Measurements from ENCODE around the gene NKAIN2.

Gene NKAIN2

GRCh38 chr6:124769811-124770544 is 966.3 kb downstream of the NKAIN2 start:
- no peak for DNase-seq (ENCODE audit: low read depth)
- no peak overlapping the region for H3K4me3 ChIP-seq (ENCODE audit: control insufficient read depth, low read depth, low read length)
- TF ChIP-seq, protein P1, sequence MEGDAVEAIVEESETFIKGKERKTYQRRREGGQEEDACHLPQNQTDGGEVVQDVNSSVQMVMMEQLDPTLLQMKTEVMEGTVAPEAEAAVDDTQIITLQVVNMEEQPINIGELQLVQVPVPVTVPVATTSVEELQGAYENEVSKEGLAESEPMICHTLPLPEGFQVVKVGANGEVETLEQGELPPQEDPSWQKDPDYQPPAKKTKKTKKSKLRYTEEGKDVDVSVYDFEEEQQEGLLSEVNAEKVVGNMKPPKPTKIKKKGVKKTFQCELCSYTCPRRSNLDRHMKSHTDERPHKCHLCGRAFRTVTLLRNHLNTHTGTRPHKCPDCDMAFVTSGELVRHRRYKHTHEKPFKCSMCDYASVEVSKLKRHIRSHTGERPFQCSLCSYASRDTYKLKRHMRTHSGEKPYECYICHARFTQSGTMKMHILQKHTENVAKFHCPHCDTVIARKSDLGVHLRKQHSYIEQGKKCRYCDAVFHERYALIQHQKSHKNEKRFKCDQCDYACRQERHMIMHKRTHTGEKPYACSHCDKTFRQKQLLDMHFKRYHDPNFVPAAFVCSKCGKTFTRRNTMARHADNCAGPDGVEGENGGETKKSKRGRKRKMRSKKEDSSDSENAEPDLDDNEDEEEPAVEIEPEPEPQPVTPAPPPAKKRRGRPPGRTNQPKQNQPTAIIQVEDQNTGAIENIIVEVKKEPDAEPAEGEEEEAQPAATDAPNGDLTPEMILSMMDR (conservative IDR thresholded peaks at IDR 0.05; ENCODE audit: control insufficient read depth, insufficient read depth, low read depth, low read length), result no peak

DNA sequence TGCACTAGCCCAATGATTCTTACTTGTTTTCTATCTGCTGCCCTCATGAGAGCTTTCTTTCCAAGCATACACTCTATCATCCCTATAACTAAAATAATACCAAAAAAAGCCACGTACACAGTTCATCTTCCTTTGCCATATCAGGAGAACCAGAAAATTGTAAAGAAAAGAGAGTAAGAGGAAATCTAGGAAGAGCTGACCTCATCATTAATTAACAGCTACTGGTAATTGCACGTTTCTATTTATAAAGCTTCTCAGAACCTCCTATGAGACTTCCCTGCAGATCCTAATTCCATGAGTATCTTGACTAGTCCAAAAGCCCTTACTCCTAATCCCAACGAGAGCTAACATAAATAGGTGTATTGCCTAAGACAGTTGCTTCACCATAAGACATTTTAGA is 967.1 kb downstream of the NKAIN2 start:
- DNase-seq (ENCODE audit: low read depth), result no peak
- TF ChIP-seq, protein P1 (conservative IDR thresholded peaks at IDR 0.05; ENCODE audit: control insufficient read depth, insufficient read depth, low read depth, low read length), result no peak
- H3K4me3 ChIP-seq (ENCODE audit: control insufficient read depth, low read depth, low read length), result no peak overlapping the region

DNA sequence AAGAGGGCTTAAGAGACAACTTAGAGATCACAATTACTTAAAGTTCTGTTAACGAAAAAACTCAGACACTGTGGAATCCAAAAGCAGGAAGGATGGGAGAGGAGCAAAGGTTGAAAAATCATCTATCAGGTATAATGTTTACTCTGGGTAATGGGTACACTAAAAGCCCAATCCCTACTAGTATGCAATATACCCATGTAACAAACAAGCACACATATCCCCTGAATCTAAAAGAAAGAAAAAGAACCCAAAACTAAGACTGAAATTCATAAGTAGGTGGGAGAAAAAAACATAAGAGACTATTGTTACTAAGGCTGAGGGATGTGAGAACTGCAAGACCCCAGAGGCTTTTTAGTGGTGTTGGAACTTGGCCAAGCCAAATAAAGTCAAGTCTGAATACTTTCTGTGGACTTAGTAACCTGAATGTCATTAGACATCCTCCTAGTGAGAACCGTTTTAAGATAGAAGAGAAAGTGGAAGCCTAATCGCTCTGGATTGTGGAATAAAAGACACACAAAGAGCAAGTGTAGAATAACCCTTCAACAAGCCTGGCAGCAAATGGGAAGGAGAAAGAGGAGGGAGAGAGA is 969.2 kb downstream of the NKAIN2 start:
- no peak for DNase-seq (ENCODE audit: low read depth)
- TF ChIP-seq, protein P1 (conservative IDR thresholded peaks at IDR 0.05; ENCODE audit: control insufficient read depth, insufficient read depth, low read depth, low read length), result no peak
- H3K4me3 ChIP-seq (ENCODE audit: control insufficient read depth, low read depth, low read length), result no peak overlapping the region

DNA sequence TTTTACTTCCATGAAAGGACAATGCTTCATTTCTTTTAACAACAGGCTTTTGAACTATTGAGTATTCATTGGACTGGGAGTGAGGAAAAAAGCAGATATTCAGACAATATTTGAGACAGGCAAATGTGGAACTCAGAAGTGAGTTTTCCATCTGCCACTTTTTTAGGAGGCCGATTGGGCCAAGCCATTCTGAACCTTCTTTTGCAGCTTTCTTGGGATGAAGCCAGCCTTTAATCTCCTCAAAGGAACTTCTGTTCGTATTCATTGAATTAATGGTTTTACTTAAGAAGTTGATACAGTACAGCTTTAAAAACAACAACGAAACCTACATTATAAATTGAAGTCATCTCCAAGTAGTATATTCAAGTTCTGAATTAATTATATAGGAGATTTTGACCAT is 971.5 kb downstream of the NKAIN2 start:
- DNase-seq (ENCODE audit: low read depth), result no peak
- TF ChIP-seq, protein P1 (conservative IDR thresholded peaks at IDR 0.05; ENCODE audit: control insufficient read depth, insufficient read depth, low read depth, low read length), result no peak
- no peak overlapping the region for H3K4me3 ChIP-seq (ENCODE audit: control insufficient read depth, low read depth, low read length)

- TF ChIP-seq, protein P1 (conservative IDR thresholded peaks at IDR 0.05; ENCODE audit: control insufficient read depth, insufficient read depth, low read depth, low read length), result no peak
- no peak for DNase-seq (ENCODE audit: low read depth)
- no peak overlapping the region for H3K4me3 ChIP-seq (ENCODE audit: control insufficient read depth, low read depth, low read length)
These were observed 974.2 kb downstream of the NKAIN2 start for GRCh38 chr6:124777863-124778262.

DNA sequence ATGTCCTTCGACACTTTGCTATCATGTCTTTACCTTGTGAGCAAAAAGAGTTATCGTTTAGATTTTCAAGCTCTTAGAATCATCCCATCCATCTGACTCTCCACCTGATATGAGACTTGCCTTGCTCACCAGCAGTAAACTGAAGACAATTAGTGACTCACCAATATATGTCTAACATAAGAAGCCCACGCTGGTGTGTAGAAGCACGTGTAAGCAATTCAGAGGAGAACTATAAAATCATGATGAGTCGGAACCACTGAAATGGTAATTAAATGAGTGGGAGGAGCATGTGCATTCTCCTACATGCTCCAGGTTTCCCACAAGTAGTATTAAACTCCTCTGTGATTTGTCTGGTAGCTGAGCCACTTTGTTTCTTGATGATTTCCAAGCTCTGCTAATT is 977.0 kb downstream of the NKAIN2 start:
- DNase-seq (ENCODE audit: low read depth), result peak; percentile 44
- H3K4me3 ChIP-seq (ENCODE audit: control insufficient read depth, low read depth, low read length), result no peak overlapping the region
- TF ChIP-seq, protein P1 (conservative IDR thresholded peaks at IDR 0.05; ENCODE audit: control insufficient read depth, insufficient read depth, low read depth, low read length), result no peak

Data from fibroblast of mammary gland (primary cell).